ENCODE measurements around the gene MMD2. TPM values are rescaled to one million over a fixed set of nuclear protein-coding genes. Genes with fewer than 3 reads are reported as not detected.
A peak's percentile ranks its signal among the peaks of the same experiment; 100 is the strongest.
"Not testable (repeated sequence)": the region's sequence is repeated elsewhere in the genome, so short reads cannot be mapped to it uniquely, and the experiment has no call there.

MMD2 gene
- not detected for total RNA-seq
- long read RNA-seq: 0 reads

DNA sequence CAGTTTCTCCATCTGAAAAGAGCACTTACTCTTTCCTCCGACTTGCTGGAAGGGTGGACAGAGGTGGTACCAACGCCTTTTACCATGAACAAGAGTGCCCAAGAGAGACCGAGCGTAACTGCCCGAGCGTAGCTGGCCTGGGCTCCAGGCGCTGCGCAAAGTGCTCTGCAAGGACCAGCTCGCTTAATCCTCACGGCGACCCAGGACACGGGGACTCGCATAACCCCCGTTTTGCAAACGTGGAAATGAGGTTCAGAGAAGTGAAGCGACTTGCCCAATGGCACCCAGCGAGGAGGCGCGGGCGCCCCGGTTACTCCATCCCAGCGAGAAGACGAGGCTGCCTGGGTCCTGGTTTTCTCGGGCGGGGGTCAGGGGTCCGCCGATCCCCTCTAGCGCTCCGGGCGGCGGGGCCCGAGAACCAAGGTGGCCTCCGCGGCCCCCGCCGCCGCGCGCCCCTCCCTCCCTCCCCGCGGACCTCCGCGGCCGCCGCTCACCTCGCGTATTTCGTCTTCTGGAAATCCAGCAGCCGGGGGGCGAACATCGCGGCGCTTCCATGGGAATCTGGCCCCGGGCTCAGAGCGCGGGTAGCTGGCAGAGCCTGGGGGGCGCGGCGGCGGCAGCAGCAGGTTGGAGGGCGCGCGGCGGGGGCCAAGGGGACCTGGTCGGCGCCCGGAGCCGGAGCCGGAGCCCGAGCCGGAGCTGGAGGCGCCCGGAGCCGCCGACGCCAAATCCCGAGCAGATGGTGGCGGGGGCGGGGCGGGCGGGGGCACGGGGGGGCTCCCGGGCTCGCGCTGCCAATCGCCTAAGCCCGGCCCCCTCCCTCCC, at the start of gene MMD2:
Gene MMD2 (minus strand): TSS at position 711 of the 825 bp plus-strand sequence. CDS start 170 bp downstream, at position 541.
- DNase-seq (ENCODE audit: low spot score): no peak

GRCh38 chr7:5005066-5005465, 46.1 kb upstream of the MMD2 start:
- no peak for DNase-seq (ENCODE audit: low spot score)

GRCh38 chr7:5001911-5002310, 42.9 kb upstream of the MMD2 start:
- no peak for DNase-seq (ENCODE audit: low spot score)

DNA sequence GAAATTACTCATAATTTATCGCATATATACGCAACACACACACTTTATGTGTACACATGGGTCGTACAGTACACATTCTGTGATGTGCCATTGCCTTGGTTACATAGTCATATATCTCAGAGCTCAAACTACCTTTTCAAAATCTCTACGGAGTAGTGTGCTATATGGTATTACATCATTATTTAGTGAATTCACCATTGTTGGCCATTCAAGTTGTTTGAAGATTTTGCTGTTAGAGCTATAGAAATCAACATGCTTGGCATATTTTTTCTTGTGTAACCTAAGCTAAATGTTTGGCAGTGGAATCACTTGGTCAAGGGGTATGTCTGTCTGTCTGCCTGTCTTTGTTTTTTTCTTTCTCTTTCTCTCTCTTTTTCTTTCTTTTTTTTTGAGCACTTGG, 42.0 kb upstream of the MMD2 start:
- no peak for DNase-seq (ENCODE audit: low spot score)

DNA sequence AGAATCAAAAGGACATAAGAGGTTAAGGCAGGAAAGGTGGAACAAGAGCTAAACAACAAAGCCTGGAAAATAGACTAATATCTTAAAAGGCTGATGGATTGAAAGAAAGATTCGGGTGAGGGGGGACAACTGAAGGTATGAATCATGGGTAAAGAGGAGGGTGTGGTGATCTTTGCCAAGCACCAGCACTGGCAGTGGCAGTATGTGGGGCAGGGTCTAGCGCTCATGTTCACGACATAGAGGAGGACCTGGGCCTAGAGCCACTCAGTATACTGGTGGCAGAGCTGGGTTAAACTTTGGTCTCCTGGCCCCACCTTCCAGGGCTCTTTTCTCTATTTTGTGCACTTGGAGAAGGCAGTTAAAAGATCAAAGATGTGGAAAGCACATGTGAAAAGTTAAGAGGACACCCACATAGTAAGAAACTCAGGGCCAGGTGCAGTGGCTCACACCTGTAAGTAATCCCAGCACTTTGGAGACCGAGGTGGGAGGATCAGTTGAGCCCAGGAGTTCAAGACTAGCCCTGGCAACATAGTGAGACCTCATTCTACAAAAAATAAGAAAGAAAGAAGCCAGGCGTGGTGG, 40.5 kb upstream of the MMD2 start:
- DNase-seq (ENCODE audit: low spot score): no peak

DNA sequence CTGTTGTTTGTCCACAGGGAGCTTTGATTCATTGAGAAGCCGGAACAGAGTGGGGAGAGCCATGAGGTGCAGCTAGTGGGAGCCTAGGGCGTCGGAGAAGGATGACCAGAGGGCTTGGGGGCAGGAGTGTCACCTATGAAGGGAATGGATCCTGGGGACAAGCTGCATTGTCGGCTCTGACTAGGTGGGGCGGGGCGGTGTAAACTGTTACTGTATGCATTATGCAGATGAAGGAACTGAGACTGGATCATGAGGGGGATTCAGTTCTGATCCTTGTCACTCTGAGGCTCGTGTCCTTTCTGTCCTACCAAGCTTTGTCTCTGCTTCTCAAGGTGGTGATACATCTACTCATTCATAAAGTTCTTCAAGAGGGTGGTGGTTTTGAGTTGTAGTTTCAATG, 39.9 kb upstream of the MMD2 start:
- DNase-seq (ENCODE audit: low spot score): no peak

- DNase-seq (ENCODE audit: low spot score): no peak
Observed at GRCh38 chr7:4998244-4998643, 39.3 kb upstream of the MMD2 start.

DNA sequence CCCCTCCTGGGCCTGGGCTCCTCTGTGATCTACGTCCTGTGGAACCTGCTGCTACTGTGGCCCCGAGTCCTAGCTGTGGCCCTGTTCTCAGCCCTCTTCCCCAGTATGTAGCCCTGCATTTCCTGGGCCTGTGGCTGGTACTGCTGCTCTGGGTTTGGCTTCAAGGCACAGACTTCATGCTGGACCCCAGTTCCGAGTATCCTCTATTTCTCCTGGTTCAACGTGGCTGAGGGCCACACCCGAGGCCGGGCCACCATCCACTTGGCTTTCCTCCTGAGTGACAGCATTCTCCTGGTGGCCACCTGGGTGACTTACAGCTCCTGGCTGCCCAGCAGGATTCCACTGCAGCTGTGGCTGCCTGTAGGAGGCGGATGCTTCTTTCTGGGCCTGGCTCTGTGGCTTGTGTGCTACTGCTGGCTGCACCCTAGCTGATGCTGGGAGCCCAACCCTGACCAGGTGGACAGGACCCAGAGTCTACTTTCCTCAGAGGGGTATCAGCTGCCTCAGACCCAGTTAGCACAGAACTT, 37.8 kb upstream of the MMD2 start:
- no peak for DNase-seq (ENCODE audit: low spot score)

DNA sequence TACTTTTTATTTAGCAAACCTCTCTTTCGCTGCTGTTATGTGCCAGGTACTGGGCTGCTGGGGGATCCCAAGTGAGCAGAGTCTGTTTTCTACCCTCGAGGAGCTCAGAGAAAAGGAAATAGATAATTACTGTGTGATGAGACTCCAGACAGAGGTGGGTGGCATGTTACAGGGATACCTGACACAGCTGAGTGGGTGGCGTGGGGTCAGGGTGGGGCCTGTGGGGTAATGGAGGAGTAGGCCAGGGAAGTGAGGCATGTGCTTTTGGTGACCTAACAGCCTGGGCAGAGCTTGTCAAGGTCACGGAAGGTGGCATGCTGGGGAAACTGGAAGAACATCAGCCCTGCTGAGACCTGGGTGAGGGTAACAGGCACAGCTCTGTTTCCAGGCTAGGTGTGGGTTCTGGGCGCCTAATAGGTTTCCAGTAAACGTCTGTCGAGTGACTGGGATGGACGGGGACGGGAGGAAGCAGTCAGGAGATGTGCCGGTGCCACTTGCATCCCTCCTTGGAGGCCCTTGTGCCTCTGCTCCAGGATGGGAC, 36.5 kb upstream of the MMD2 start:
- DNase-seq (ENCODE audit: low spot score): no peak

GRCh38 chr7:4993471-4993870, 34.5 kb upstream of the MMD2 start:
- DNase-seq (ENCODE audit: low spot score): no peak

DNA sequence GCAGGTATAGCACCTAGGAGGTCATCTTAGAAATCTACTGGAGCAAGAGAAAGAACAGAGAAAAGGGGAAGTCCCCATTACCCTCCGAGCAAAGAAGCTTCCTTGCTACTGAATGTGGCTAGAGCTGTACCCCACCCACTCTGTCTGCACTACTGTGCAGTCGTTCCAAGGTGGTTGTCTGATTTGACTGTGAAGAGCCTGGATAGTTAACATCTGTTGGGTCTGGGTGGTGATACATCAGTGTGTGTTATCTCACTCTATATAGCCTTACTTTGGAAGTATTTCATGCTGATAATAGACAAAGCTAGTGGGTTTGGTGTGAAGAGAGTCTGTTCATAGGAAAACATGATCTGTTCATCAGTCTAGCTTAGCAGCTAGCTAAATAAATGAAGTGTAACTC, 23.8 kb upstream of the MMD2 start:
- DNase-seq (ENCODE audit: low spot score): not testable (repeated sequence)

GRCh38 chr7:4981295-4981890, 22.4 kb upstream of the MMD2 start:
- DNase-seq (ENCODE audit: low spot score): peak; percentile 41

DNA sequence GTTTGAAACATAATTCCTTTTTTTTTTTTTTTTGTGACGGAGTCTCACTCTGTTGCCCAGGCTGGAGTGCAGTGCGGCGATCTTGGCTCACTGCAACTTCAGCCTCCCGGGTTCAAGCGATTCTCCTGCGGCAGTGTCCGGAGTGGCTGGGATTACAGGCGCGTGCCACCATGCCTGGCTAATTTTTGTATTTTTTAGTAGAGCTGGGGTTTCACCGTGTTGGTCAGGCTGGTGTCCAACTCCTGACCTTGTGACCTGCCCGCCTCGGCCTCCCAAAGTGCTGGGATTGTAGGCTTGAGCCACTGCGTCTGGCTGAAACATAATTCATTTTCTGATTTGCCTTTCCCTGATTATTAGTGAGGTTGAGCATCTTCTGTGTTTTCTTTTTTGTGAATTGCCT, 16.6 kb upstream of the MMD2 start:
- DNase-seq (ENCODE audit: low spot score): peak; percentile 22

DNA sequence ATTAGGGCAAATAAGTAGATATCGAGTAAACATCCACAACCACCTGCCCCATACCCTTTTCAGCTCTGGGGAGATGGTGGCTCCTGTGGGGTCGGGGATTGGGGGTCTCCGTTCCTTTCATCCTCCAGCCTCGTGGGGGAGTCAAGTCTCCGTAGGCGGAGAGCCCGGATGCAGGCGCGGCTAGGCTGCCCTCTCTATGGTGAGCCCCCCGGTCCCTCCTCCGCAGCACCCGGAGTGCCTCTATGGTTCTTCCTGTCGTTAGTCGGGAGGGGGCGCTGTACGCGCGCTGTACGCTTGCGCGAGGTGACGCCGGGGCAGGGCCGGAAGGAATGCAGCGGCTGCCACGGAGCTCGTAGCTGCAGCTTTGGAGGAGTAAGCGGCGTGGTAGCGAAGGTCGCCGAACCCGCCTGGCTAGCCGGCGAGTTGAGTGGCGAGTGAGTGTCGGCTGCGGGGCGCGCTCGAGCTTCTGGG, 14.8 kb upstream of the MMD2 start:
- DNase-seq (ENCODE audit: low spot score): peak; percentile 97

DNA sequence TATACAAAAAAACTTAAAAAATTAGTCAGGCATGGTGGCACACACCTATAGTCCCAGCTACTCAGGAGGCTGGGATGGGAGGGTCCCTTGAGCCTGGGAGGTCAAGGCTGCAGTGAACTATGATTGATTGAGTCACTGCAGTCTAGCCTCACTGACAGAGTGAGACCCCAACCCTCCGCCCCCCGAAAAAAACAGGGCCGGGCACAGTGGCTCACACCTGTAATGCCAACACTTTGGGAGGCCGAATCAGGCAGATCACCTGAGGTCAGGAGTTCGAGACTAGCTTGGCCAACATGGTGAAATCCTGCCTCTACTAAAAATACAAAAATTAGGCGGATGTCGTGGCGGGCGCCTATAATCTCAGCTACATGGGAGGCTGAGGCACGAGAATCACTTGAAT, 13.5 kb upstream of the MMD2 start:
- peak; percentile 51 for DNase-seq (ENCODE audit: low spot score)

DNA sequence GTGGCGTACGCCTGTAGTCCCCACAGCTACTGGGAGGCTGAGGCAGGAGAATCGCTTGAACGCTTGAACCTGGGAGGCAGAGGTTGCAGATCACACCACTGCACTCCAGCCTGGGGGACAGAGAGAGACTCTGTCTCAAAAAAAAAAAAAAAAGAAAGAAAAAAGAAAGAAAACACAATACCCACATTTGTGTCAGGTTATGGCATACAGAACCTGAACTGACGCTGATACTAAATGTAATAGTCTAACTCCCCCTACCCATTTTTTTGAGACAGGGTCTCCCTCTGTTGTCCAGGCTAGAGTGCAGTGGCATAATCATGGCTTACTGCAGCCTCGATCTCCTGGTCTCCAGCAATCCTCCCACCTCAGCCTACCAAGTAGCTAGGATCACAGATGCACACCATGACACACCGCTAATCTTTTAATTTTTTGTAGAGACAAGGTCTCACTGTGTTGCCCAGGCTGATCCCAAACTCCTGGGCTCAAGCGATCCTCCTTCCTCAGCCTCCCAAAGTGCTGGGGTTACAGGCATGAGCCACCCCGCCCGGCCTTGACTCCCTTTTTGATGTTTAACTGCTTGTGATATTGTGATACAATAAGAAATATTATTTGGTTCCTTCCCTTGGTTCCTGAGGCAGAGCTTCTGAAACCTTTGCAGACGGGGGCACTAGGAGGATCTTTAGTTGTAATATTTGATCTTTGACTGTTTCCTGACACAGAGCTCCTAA, 6.5 kb upstream of the MMD2 start:
- DNase-seq (ENCODE audit: low spot score): peak; percentile 49

DNA sequence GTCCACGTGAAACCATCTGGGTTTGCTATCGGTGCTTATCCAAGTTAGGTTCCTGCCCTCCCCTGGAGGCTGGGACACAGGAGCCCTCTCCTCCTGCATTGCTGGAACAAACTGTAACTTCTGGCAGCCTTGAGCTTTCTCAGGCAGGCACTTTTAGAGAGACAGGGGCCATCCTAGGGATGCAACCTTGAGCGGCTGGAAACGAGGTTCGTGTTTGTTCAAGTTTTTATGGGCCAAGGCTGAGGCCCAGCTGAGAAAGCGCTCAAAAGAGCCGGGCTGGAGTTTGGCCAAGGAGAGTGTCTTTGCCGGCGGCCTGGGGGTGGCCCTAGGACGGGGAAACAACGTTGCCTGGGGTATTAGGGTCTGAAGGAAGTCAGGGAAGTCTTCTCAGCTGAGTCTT, 5.5 kb upstream of the MMD2 start:
- peak; percentile 57 for DNase-seq (ENCODE audit: low spot score)

DNA sequence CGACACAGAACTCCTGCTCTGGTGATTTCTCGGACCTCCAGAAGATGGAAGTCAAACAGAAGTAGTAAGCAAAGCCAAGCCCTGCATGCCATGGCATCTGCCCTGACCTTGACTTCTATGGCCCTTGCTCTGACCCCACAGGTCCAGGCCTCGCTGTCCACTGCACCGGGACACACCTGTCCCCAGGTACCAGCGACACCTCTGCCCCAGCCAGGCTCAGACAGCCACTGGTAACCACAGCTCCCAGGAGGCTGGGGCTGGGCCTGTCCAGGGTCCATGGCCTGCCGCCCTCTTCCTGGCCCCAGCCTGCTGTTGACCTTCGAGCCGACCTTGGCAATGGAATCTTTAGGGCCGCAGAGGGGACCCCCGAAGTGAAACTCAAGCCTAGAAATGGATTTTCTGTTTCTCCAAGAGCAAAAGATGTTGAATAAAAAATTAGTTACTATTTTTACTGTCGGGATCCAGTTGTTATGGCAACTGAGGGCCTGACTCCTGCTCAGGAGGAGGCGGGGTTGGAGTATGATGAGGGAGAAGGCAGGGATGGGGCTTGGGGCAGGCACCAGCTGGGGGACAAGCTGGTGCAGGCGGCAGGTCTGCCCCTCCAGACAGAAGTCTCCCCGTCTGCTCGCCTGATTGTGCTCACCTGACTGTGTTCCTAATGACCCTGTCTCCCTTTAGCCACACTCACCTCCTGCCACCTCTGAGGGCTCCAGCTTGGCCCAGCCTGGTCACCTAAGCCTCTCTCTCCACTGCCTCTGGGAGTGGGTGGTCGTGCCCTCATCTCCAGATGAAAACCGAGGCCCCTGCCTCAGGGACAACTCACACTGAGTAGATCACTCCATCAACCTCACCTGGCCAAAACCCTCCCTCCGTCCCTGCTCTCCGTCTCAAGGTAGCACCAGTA, 4.1 kb upstream of the MMD2 start:
- DNase-seq (ENCODE audit: low spot score): peak; percentile 68

DNA sequence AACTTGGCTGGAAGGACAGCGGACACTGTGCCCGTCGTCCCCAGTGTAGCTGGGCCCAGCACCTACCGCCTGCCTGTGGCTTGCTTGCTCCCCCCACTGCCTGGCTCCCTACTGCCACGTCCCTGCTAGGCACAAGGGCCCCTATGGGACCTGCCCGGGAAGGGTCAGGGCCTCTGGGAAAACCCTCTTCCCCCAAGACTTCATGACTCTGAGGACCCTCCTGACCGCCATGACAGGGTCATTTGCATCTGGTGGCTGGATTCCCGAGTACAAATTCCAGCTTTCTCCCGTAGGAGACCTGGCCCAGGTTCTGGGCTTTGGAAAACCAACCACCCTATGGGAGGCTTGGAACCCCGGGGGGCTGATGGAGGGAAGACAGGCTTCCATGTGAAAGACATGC, 1.4 kb upstream of the MMD2 start:
- DNase-seq (ENCODE audit: low spot score): peak; percentile 59

GRCh38 chr7:4959893-4960292, 906 bp upstream of the MMD2 start:
- peak; percentile 1 for DNase-seq (ENCODE audit: low spot score)

Measured in mesenteric fat pad (tissue), 1 donor.